Mesothelial cell of epicardium (in vitro differentiated cells): Measurements from ENCODE around the gene PRDM15. TPM values are rescaled to one million over a fixed set of nuclear protein-coding genes. Genes with fewer than 3 reads are reported as not detected.

Experiments used
- DNase-seq, 2 experiments: peaks; one replicate each; pipeline ENCODE4 v3.0.0; 2021; ENCODE audit warnings: low spot score in 2 of 2; ENCODE audit not compliant: unreplicated experiment in 2 of 2
- H3K27ac Mint-ChIP-seq: 2 replicates; pipeline ENCODE4 v1.8.0; 2021; ENCODE audit warnings: mixed read lengths
- H3K27me3 Mint-ChIP-seq: 2 replicates; pipeline ENCODE4 v1.8.0; 2021; ENCODE audit warnings: low read depth, mixed read lengths
- H3K36me3 Mint-ChIP-seq: 2 replicates; pipeline ENCODE4 v1.8.0; 2021; ENCODE audit warnings: mixed read lengths
- H3K4me1 Mint-ChIP-seq: 2 replicates; pipeline ENCODE4 v1.8.0; 2021; ENCODE audit warnings: mixed read lengths
- H3K4me3 Mint-ChIP-seq: 2 replicates; pipeline ENCODE4 v1.8.0; 2021; ENCODE audit warnings: mild to moderate bottlenecking, moderate library complexity, mixed read lengths
- H3K9me3 Mint-ChIP-seq: 2 replicates; pipeline ENCODE4 v1.8.0; 2021; ENCODE audit warnings: mixed read lengths
- total RNA-seq: library from RNA; stranded (reverse); gene quantifications from 3 replicates; pipeline ENCODE4 v1.2.1, GENCODE V29; 2021
- TF ChIP-seq, protein P1 (sequence below): fragments of 200-600 bp; sonication (generic); IDR thresholded peaks from one replicate; pipeline ENCODE4 v1.5.0; 2021; ENCODE audit warnings: antibody characterized with exemption; ENCODE audit not compliant: unreplicated experiment

PRDM15 gene
- total RNA-seq, 1 donor from 2014 or later = 12.0 TPM

DNA sequence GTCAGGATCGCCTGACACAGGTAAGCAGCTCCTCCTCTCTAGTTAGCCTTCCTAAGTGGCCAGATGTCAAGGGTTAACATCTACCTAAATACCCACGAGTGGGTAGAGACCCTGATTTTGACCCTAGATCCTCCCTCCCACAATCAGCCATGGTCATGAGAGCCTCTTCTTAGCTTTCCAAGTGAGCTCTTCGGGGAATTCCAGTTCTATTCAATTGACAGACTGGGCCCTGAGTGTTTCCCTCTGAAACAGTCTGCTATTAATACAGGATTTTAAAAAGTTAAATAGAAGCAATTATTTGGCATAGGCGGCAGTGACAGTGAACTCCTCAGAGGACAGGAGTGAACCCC, 46.6 kb upstream of the PRDM15 start:
- TF ChIP-seq, protein P1, sequence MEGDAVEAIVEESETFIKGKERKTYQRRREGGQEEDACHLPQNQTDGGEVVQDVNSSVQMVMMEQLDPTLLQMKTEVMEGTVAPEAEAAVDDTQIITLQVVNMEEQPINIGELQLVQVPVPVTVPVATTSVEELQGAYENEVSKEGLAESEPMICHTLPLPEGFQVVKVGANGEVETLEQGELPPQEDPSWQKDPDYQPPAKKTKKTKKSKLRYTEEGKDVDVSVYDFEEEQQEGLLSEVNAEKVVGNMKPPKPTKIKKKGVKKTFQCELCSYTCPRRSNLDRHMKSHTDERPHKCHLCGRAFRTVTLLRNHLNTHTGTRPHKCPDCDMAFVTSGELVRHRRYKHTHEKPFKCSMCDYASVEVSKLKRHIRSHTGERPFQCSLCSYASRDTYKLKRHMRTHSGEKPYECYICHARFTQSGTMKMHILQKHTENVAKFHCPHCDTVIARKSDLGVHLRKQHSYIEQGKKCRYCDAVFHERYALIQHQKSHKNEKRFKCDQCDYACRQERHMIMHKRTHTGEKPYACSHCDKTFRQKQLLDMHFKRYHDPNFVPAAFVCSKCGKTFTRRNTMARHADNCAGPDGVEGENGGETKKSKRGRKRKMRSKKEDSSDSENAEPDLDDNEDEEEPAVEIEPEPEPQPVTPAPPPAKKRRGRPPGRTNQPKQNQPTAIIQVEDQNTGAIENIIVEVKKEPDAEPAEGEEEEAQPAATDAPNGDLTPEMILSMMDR = no peak
- Mint-ChIP-seq H3K9me3 (no peaks in the 10 kb centered on the region), H3K27me3 (no peaks in the 10 kb centered on the region), H3K27ac (peak overlapping the region; percentile 94), H3K4me3 (peak overlapping the region; percentile 43), H3K36me3 (no peaks in the 10 kb centered on the region), H3K4me1 (peaks cover 43% of the 10 kb centered on the region)
- no peak for DNase-seq

DNA sequence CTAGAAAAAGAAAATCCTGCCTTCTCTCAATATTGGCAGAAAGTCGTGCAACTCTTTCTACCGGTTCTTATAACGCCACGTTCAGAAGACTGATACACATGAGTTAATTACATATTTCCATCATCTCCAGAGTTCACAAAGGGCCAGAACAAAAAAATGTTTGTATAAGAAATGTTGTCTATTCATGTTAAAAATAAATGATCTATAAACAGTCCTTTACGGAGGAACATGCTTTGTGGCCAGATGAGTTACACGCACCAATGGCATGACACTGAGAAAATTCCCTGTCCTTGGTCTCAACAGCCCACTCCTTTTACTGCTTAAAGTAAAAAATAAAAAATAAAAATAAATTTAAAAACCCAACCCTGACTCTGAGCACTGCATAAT, 45.2 kb upstream of the PRDM15 start:
- TF ChIP-seq, protein P1 = no peak
- peaks cover 33% of the 10 kb centered on the region for H3K4me1 Mint-ChIP-seq
- no peak overlapping the region for H3K4me3 Mint-ChIP-seq
- DNase-seq = no peak
- H3K9me3 Mint-ChIP-seq = no peaks in the 10 kb centered on the region
- no peaks in the 10 kb centered on the region for H3K36me3 Mint-ChIP-seq
- no peaks in the 10 kb centered on the region for H3K27me3 Mint-ChIP-seq
- peak overlapping the region; percentile 68 for H3K27ac Mint-ChIP-seq

DNA sequence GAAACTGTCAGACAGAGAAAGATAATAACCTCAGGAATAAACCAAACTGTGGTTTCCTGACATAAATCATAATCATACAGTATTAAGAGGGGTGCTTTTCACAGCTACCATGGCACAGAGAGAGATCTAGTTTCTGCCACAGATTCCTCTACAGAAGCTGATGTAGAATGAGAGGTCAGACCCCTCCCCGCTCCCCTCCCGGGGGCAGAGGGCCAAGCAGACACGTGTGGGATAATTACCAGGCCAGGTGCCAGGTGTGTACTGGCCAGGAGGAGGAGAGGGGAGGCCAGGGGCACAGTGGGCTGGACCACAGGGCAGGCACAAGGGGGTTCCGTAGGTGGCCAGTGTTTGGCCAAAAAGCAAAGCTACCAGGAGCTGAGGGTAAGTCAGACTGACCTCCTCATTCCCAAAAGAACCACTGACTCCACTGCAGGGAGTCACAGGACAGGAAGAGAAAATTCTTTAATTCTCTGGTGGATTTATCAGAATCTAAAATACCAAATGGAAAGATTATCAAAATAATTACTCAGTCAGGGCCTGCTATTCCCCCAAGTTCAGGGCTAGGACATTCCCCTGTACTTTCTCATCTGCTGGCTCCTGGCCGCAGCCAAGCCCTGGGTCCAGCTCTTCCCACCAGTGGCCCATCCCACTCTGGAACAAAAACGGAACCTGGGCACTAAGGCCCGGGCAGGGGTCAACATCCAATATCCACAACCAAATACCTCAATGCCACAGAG, 44.7 kb upstream of the PRDM15 start:
- H3K27me3 Mint-ChIP-seq = no peaks in the 10 kb centered on the region
- no peaks in the 10 kb centered on the region for H3K9me3 Mint-ChIP-seq
- DNase-seq = no peak
- peak overlapping the region; percentile 74 for H3K27ac Mint-ChIP-seq
- H3K4me3 Mint-ChIP-seq = no peak overlapping the region
- H3K36me3 Mint-ChIP-seq = no peaks in the 10 kb centered on the region
- TF ChIP-seq, protein P1 = no peak
- H3K4me1 Mint-ChIP-seq = peaks cover 33% of the 10 kb centered on the region

DNA sequence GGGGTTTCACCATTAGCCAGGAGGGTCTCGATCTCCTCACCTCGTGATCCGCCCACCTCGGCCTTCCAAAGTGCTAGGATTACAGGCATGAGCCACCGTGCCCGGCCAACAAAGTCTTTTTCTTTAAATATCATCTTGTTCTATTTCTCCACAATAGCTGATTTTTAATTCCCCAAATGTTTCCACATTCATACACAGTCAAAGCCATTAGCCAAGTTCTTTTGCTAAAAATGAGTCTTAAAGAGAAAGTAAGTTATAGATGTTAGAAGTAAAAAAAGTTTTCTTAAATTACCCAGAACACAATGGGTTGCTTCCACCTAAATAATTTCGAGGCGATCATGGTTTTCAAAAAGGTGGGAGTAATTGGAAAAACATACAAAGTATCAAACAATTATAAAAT, 44.0 kb upstream of the PRDM15 start:
- Mint-ChIP-seq H3K4me1 (peaks cover 33% of the 10 kb centered on the region), H3K27me3 (no peaks in the 10 kb centered on the region), H3K4me3 (no peak overlapping the region), H3K36me3 (no peaks in the 10 kb centered on the region), H3K27ac (peak overlapping the region; percentile 74), H3K9me3 (no peaks in the 10 kb centered on the region)
- TF ChIP-seq, protein P1 = no peak
- no peak for DNase-seq

DNA sequence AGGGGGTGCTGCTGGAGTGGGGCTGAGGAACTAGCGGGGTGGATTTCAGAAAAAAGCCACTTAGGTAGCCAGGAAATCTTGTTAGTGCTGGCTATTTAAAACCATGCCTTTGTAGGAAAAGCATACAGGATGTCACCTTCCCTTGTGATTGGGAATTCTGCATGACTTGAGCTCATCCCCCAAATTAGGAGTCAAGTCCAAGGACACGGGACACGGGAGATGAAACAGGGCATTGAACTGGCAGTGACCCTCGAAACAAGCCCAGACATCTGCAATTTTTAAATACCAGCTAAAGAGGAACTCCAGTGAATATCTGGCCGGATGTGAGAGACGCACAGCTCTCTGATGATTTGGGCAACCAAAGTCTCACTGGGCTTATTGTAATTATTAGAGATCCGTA, 41.9 kb upstream of the PRDM15 start:
- peaks cover 24% of the 10 kb centered on the region for H3K4me1 Mint-ChIP-seq
- no peak overlapping the region for H3K4me3 Mint-ChIP-seq
- H3K27me3 Mint-ChIP-seq = no peaks in the 10 kb centered on the region
- no peak overlapping the region for H3K27ac Mint-ChIP-seq
- peaks cover 12% of the 10 kb centered on the region for H3K36me3 Mint-ChIP-seq
- DNase-seq = no peak
- TF ChIP-seq, protein P1 = no peak
- H3K9me3 Mint-ChIP-seq = no peaks in the 10 kb centered on the region
